GM12891 (cell line): ENCODE data around the gene SORBS1.

Source experiments
- POLR2A ChIP-seq: IDR thresholded peaks from 2 replicates; pipeline ENCODE4 v1.6.1; 2011; ENCODE audit warnings: low read depth, low read length, control low read depth
- POLR2AphosphoS5 ChIP-seq: IDR thresholded peaks from 2 replicates; pipeline ENCODE4 v1.6.1; 2011; ENCODE audit warnings: low read depth, low read length, control low read depth

DNA sequence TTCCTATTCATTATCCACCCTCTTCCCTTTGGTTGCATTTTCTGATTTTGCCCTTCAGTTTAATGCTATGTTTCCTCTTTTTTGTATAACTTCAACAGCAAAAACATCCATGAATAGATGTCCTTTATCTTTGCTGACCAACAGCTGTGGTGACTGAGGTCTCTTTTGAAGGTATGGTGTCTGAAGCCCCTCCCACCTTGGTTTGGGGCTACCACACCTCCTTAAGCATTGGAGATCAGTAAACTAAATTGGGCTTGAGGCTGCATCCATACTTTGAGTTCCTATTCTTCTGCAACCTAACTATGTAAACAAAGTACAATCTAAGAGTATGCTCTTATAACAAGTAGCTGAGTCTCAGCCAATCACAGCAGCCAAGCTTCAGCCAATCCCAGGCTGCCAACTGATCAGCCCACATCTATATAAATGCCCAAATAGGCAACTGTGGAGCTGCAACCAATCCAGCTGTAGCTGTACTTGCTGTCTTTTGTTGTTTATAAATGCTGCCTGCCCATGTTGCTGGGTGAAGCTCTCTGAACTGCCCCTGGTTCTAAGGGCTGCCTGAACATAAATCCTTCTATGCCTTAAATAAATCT, 201.0 kb downstream of the SORBS1 start:
- TF ChIP-seq POLR2AphosphoS5: no peak
- no peak for TF ChIP-seq POLR2A
